WTC11 (cell line): ENCODE results near the gene C19orf25. TPM values are rescaled to one million over a fixed set of nuclear protein-coding genes. Genes with fewer than 3 reads are reported as not detected.

Source experiments
- ATAC-seq: fragments of 200-7000 bp; cut with Tn5 transposase; 2 replicates; pipeline ENCODE4 v1.10.0; 2021; ENCODE audit warnings: mild to moderate bottlenecking, moderate library complexity
- CTCF ChIA-PET: fragments of 300-600 bp; sonication (Branson Sonifier 250); formaldehyde crosslinking; loops from one replicate; lab custom pipeline; 2021; ENCODE audit warnings: antibody characterized with exemption; lab: Charles Lee
- POLR2A ChIA-PET: fragments of 350-600 bp; sonication (Branson Sonifier 250); formaldehyde crosslinking; loops from one replicate; lab custom pipeline; 2021; ENCODE audit warnings: antibody characterized with exemption; lab: Charles Lee
- DNase-seq: peaks from one replicate; pipeline ENCODE4 v3.0.0; 2021; ENCODE audit warnings: low spot score
- H3K27ac Mint-ChIP-seq: 2 replicates; pipeline ENCODE4 v1.8.0; 2021; ENCODE audit warnings: mixed read lengths
- H3K27me3 Mint-ChIP-seq: 2 replicates; pipeline ENCODE4 v1.8.0; 2021; ENCODE audit warnings: low read depth, mild to moderate bottlenecking, moderate library complexity, mixed read lengths
- H3K36me3 Mint-ChIP-seq: 2 replicates; pipeline ENCODE4 v1.8.0; 2021; ENCODE audit warnings: mixed read lengths
- H3K4me1 Mint-ChIP-seq: 2 replicates; pipeline ENCODE4 v1.8.0; 2022; ENCODE audit warnings: mixed read lengths
- H3K4me3 Mint-ChIP-seq: 2 replicates; pipeline ENCODE4 v1.8.0; 2021; ENCODE audit warnings: mild to moderate bottlenecking, moderate library complexity, mixed read lengths
- H3K9me3 Mint-ChIP-seq: 2 replicates; pipeline ENCODE4 v1.8.0; 2021; ENCODE audit warnings: mixed read lengths
- ATF1 ChIP-seq: sonication (generic); formaldehyde crosslinking; IDR thresholded peaks from 2 replicates; pipeline ENCODE4 v1.8.1; 2023; ENCODE audit warnings: mild to moderate bottlenecking, moderate library complexity, missing genetic modification reagents
- ESRRA ChIP-seq: sonication (generic); formaldehyde crosslinking; IDR thresholded peaks from 2 replicates; pipeline ENCODE4 v1.8.1; 2022; ENCODE audit warnings: mild to moderate bottlenecking, missing genetic modification reagents, borderline replicate concordance
- GABPB1 ChIP-seq: sonication (generic); formaldehyde crosslinking; IDR thresholded peaks from 2 replicates; pipeline ENCODE4 v1.8.1; 2023; ENCODE audit warnings: mild to moderate bottlenecking, missing genetic modification reagents
- GTF2I ChIP-seq: fragments of 250-450 bp; sonication (Bioruptor Pico); conservative IDR thresholded peaks from 2 replicates; pipeline ENCODE4 v1.4.0; 2021; ENCODE audit warnings: mild to moderate bottlenecking
- IRF2 ChIP-seq: sonication (generic); formaldehyde crosslinking; IDR thresholded peaks from 2 replicates; pipeline ENCODE4 v1.8.0; 2022; ENCODE audit warnings: low read depth, missing genetic modification reagents, borderline replicate concordance
- SOX15 ChIP-seq: fragments of 250-450 bp; sonication (Bioruptor Pico); IDR thresholded peaks from 2 replicates; pipeline ENCODE4 v1.9.0; 2021; ENCODE audit warnings: mild to moderate bottlenecking
- ZNF121 ChIP-seq: sonication (generic); formaldehyde crosslinking; IDR thresholded peaks from 2 replicates; pipeline ENCODE4 v1.8.0; 2023; ENCODE audit warnings: missing genetic modification reagents
- ZNF138 ChIP-seq: sonication (generic); formaldehyde crosslinking; conservative IDR thresholded peaks from 2 replicates; pipeline ENCODE4 v1.8.1; 2022; ENCODE audit warnings: mild to moderate bottlenecking, moderate library complexity, missing genetic modification reagents
- ZNF396 ChIP-seq: fragments of 250-450 bp; sonication (Bioruptor Pico); IDR thresholded peaks from 2 replicates; pipeline ENCODE4 v1.8.0; 2021; ENCODE audit warnings: mild to moderate bottlenecking, moderate library complexity, borderline replicate concordance
- ZNF416 ChIP-seq: fragments of 250-450 bp; sonication (Bioruptor Pico); IDR thresholded peaks from 2 replicates; pipeline ENCODE4 v1.9.0; 2021; ENCODE audit warnings: mild to moderate bottlenecking, inconsistent platforms
- ZNF671 ChIP-seq: fragments of 250-450 bp; sonication (Bioruptor Pico); IDR thresholded peaks from 2 replicates; pipeline ENCODE4 v1.8.0; 2021; ENCODE audit warnings: mild to moderate bottlenecking
- total RNA-seq: library from RNA; stranded (reverse); gene quantifications from 3 replicates; pipeline ENCODE4 v1.2.3, GENCODE V29; 2021
- TF ChIP-seq, protein P1 (sequence below): sonication (generic); formaldehyde crosslinking; IDR thresholded peaks from 2 replicates; pipeline ENCODE4 v1.8.1; 2023; ENCODE audit warnings: mild to moderate bottlenecking, missing genetic modification reagents, moderate library complexity
- TF ChIP-seq, protein P2 (sequence below): sonication (generic); formaldehyde crosslinking; conservative IDR thresholded peaks from 2 replicates; pipeline ENCODE4 v1.8.1; 2023; ENCODE audit warnings: mild to moderate bottlenecking, low read depth, missing genetic modification reagents, moderate library complexity
- TF ChIP-seq, protein P3 (sequence below): sonication (generic); formaldehyde crosslinking; IDR thresholded peaks from 2 replicates; pipeline ENCODE4 v1.8.0; 2023; ENCODE audit warnings: mild to moderate bottlenecking, missing genetic modification reagents
- TF ChIP-seq, protein P4 (sequence below): sonication (generic); formaldehyde crosslinking; IDR thresholded peaks from 2 replicates; pipeline ENCODE4 v1.8.1; 2023; ENCODE audit warnings: mild to moderate bottlenecking, moderate library complexity, missing genetic modification reagents
- TF ChIP-seq, protein P5 (sequence below): sonication (generic); formaldehyde crosslinking; IDR thresholded peaks from 2 replicates; pipeline ENCODE4 v1.8.0; 2022; ENCODE audit warnings: mild to moderate bottlenecking, missing genetic modification reagents
- TF ChIP-seq, protein P6 (sequence below): sonication (generic); formaldehyde crosslinking; IDR thresholded peaks from 2 replicates; pipeline ENCODE4 v1.8.1; 2022; ENCODE audit warnings: mild to moderate bottlenecking, moderate library complexity, missing genetic modification reagents
- TF ChIP-seq, protein P7 (sequence below): sonication (generic); formaldehyde crosslinking; conservative IDR thresholded peaks from 2 replicates; pipeline ENCODE4 v1.8.1; 2022; ENCODE audit warnings: mild to moderate bottlenecking, missing genetic modification reagents
- TF ChIP-seq, protein P8 (sequence below): sonication (generic); formaldehyde crosslinking; IDR thresholded peaks from 2 replicates; pipeline ENCODE4 v1.8.0; 2022; ENCODE audit warnings: missing genetic modification reagents
- TF ChIP-seq, protein P9 (sequence below): sonication (generic); formaldehyde crosslinking; IDR thresholded peaks from 2 replicates; pipeline ENCODE4 v1.8.1; 2023; ENCODE audit warnings: mild to moderate bottlenecking, missing genetic modification reagents, moderate library complexity

The C19orf25 gene
- total RNA-seq, 1 experiment from 2014 or later = 65.7 TPM

DNA sequence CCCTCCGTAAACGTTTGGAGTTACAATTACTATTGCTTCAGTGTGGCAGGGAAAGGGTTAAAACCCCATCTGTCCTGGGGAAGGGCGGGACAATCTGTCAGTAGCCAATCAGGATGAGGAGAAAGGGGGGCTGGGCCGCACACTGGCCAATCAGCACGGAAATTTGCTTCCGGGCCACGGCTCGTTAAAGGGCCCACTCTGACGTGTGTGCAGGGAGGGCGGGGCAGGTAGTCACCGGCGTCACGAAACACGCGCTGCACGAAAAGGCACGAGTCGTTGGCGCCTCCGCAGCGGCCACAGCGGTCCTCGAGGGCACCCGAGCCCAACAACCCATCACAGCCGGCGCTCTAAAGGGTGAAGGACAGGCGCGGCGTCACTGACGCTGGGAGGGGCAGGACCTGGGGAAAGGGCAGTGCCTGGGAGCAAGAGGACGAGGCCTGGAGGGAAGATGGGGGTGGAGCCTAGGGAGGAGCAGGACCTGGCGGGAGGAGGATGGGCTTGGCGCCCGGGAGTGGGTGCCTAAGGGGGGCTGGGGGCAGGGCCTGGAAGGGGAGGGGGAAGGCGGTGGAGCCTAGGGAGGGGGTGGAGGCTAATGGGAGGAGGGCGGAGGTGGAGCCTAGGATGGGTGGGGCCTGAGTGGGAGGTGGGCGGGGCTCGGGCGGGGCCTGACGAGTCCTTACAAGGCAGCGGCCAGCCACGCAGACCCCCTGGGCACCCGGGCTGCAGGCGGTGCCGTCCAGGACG is 28.9 kb upstream of the C19orf25 start:
- ATAC-seq (peak; percentile 91), DNase-seq (peak; percentile 95)
- Mint-ChIP-seq H3K4me1 (no peaks in the 10 kb centered on the region; the same call in 1 of the 2 replicates), H3K27me3 (peaks cover 65% of the 10 kb centered on the region), H3K27ac (peak overlapping the region; percentile 99), H3K9me3 (no peaks in the 10 kb centered on the region), H3K36me3 (no peaks in the 10 kb centered on the region), H3K4me3 (peak overlapping the region; percentile 94)
- ChIA-PET CTCF (interaction anchor here (0.6 to 1.8 kb wide), 3 partner anchors 16 to 206 kb away, joined by 3 to 4 read pairs (median 3); partner anchors contain the start of gene PLK5), POLR2A (interaction anchor here (0.7 to 0.8 kb wide), 2 partner anchors 52 to 206 kb away, joined by 3 read pairs; no protein-coding TSS in a partner anchor)
- TF ChIP-seq, protein P1, sequence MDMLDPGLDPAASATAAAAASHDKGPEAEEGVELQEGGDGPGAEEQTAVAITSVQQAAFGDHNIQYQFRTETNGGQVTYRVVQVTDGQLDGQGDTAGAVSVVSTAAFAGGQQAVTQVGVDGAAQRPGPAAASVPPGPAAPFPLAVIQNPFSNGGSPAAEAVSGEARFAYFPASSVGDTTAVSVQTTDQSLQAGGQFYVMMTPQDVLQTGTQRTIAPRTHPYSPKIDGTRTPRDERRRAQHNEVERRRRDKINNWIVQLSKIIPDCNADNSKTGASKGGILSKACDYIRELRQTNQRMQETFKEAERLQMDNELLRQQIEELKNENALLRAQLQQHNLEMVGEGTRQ (CRISPR knock-in tag) = peak; percentile 29; the same call in 1 of the 2 replicates
- TF ChIP-seq IRF2 (CRISPR knock-in tag) (no peak), ZNF396 (CRISPR knock-in tag) (no peak), ZNF121 (CRISPR knock-in tag) (no peak), GTF2I (CRISPR knock-in tag) (no peak), GABPB1 (CRISPR knock-in tag) (no peak), ZNF416 (CRISPR knock-in tag) (no peak), ZNF138 (no peak), ATF1 (no peak), SOX15 (CRISPR knock-in tag) (no peak), ESRRA (CRISPR knock-in tag) (no peak), ZNF671 (CRISPR knock-in tag) (no peak)
- TF ChIP-seq, protein P2, sequence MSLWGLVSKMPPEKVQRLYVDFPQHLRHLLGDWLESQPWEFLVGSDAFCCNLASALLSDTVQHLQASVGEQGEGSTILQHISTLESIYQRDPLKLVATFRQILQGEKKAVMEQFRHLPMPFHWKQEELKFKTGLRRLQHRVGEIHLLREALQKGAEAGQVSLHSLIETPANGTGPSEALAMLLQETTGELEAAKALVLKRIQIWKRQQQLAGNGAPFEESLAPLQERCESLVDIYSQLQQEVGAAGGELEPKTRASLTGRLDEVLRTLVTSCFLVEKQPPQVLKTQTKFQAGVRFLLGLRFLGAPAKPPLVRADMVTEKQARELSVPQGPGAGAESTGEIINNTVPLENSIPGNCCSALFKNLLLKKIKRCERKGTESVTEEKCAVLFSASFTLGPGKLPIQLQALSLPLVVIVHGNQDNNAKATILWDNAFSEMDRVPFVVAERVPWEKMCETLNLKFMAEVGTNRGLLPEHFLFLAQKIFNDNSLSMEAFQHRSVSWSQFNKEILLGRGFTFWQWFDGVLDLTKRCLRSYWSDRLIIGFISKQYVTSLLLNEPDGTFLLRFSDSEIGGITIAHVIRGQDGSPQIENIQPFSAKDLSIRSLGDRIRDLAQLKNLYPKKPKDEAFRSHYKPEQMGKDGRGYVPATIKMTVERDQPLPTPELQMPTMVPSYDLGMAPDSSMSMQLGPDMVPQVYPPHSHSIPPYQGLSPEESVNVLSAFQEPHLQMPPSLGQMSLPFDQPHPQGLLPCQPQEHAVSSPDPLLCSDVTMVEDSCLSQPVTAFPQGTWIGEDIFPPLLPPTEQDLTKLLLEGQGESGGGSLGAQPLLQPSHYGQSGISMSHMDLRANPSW (CRISPR knock-in tag) = no peak
- TF ChIP-seq, protein P3, sequence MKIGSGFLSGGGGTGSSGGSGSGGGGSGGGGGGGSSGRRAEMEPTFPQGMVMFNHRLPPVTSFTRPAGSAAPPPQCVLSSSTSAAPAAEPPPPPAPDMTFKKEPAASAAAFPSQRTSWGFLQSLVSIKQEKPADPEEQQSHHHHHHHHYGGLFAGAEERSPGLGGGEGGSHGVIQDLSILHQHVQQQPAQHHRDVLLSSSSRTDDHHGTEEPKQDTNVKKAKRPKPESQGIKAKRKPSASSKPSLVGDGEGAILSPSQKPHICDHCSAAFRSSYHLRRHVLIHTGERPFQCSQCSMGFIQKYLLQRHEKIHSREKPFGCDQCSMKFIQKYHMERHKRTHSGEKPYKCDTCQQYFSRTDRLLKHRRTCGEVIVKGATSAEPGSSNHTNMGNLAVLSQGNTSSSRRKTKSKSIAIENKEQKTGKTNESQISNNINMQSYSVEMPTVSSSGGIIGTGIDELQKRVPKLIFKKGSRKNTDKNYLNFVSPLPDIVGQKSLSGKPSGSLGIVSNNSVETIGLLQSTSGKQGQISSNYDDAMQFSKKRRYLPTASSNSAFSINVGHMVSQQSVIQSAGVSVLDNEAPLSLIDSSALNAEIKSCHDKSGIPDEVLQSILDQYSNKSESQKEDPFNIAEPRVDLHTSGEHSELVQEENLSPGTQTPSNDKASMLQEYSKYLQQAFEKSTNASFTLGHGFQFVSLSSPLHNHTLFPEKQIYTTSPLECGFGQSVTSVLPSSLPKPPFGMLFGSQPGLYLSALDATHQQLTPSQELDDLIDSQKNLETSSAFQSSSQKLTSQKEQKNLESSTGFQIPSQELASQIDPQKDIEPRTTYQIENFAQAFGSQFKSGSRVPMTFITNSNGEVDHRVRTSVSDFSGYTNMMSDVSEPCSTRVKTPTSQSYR (CRISPR knock-in tag) = peak; percentile 62; the same call in 1 of the 2 replicates
- TF ChIP-seq, protein P4, sequence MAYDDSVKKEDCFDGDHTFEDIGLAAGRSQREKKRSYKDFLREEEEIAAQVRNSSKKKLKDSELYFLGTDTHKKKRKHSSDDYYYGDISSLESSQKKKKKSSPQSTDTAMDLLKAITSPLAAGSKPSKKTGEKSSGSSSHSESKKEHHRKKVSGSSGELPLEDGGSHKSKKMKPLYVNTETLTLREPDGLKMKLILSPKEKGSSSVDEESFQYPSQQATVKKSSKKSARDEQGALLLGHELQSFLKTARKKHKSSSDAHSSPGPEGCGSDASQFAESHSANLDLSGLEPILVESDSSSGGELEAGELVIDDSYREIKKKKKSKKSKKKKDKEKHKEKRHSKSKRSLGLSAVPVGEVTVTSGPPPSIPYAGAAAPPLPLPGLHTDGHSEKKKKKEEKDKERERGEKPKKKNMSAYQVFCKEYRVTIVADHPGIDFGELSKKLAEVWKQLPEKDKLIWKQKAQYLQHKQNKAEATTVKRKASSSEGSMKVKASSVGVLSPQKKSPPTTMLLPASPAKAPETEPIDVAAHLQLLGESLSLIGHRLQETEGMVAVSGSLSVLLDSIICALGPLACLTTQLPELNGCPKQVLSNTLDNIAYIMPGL (CRISPR knock-in tag) = no peak
- TF ChIP-seq, protein P5, sequence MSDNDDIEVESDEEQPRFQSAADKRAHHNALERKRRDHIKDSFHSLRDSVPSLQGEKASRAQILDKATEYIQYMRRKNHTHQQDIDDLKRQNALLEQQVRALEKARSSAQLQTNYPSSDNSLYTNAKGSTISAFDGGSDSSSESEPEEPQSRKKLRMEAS (CRISPR knock-in tag) = peak; percentile 80
- TF ChIP-seq, protein P6, sequence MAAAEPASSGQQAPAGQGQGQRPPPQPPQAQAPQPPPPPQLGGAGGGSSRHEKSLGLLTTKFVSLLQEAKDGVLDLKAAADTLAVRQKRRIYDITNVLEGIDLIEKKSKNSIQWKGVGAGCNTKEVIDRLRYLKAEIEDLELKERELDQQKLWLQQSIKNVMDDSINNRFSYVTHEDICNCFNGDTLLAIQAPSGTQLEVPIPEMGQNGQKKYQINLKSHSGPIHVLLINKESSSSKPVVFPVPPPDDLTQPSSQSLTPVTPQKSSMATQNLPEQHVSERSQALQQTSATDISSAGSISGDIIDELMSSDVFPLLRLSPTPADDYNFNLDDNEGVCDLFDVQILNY (CRISPR knock-in tag) = no peak
- TF ChIP-seq, protein P7, sequence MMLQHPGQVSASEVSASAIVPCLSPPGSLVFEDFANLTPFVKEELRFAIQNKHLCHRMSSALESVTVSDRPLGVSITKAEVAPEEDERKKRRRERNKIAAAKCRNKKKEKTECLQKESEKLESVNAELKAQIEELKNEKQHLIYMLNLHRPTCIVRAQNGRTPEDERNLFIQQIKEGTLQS = no peak
- TF ChIP-seq, protein P8, sequence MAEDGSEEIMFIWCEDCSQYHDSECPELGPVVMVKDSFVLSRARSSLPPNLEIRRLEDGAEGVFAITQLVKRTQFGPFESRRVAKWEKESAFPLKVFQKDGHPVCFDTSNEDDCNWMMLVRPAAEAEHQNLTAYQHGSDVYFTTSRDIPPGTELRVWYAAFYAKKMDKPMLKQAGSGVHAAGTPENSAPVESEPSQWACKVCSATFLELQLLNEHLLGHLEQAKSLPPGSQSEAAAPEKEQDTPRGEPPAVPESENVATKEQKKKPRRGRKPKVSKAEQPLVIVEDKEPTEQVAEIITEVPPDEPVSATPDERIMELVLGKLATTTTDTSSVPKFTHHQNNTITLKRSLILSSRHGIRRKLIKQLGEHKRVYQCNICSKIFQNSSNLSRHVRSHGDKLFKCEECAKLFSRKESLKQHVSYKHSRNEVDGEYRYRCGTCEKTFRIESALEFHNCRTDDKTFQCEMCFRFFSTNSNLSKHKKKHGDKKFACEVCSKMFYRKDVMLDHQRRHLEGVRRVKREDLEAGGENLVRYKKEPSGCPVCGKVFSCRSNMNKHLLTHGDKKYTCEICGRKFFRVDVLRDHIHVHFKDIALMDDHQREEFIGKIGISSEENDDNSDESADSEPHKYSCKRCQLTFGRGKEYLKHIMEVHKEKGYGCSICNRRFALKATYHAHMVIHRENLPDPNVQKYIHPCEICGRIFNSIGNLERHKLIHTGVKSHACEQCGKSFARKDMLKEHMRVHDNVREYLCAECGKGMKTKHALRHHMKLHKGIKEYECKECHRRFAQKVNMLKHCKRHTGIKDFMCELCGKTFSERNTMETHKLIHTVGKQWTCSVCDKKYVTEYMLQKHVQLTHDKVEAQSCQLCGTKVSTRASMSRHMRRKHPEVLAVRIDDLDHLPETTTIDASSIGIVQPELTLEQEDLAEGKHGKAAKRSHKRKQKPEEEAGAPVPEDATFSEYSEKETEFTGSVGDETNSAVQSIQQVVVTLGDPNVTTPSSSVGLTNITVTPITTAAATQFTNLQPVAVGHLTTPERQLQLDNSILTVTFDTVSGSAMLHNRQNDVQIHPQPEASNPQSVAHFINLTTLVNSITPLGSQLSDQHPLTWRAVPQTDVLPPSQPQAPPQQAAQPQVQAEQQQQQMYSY (CRISPR knock-in tag) = no peak
- TF ChIP-seq, protein P9, sequence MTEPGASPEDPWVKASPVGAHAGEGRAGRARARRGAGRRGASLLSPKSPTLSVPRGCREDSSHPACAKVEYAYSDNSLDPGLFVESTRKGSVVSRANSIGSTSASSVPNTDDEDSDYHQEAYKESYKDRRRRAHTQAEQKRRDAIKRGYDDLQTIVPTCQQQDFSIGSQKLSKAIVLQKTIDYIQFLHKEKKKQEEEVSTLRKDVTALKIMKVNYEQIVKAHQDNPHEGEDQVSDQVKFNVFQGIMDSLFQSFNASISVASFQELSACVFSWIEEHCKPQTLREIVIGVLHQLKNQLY (CRISPR knock-in tag) = no peak
